Ovary (tissue), 9 donors: ENCODE data around the gene COX4I2. TPM values are rescaled to one million over a fixed set of nuclear protein-coding genes. Genes with fewer than 3 reads are reported as not detected.

ENCODE experiments used
- DNase-seq, 5 donors: peaks; one replicate each; pipeline ENCODE4 v3.0.0-alpha.2; 2019 to 2020
- H3K27ac ChIP-seq, 2 donors: fragments of 200-600 bp; one replicate each; pipeline versions ENCODE4 v1.5.1 to v1.8.0; 2019 to 2022
- H3K27me3 ChIP-seq: fragments of 200-600 bp; one replicate; pipeline ENCODE4 v1.8.0; 2022
- H3K36me3 ChIP-seq: fragments of 200-600 bp; sonication (generic); one replicate; pipeline ENCODE4 v1.5.1; 2019
- H3K4me1 ChIP-seq: one replicate; pipeline ENCODE4 v1.8.1; 2013; ENCODE audit warnings: mild to moderate bottlenecking, moderate library complexity; ENCODE audit not compliant: insufficient read depth
- H3K4me3 ChIP-seq: fragments of 200-600 bp; sonication (generic); one replicate; pipeline ENCODE4 v1.5.1; 2017
- H3K9me3 ChIP-seq, 2 donors: fragments of 200-600 bp in 1 of 2; sonication (generic) in 1 of 2; one replicate each; pipeline versions ENCODE4 v1.5.1 to v1.8.1; 2013 to 2019; ENCODE audit warnings: mild to moderate bottlenecking in 1 of 2, moderate library complexity in 1 of 2
- EP300 ChIP-seq: sonication (generic); formaldehyde crosslinking; IDR thresholded peaks from one replicate; pipeline ENCODE4 v1.6.1; 2017; ENCODE audit warnings: antibody characterized with exemption
- POLR2A ChIP-seq: fragments of 450-650 bp; IDR thresholded peaks from one replicate; pipeline ENCODE4 v1.6.1; 2017; ENCODE audit warnings: antibody characterized with exemption, mild to moderate bottlenecking, moderate library complexity
- WGBS, 3 donors: extraction: QIAGEN DNeasy Blood & Tissue Kit in 1 of 3; methylation state at CpG; one replicate each; pipeline versions ENCODE4 v1.1.5 to v1.1.7; 2013 to 2017; 5-methylcytosine and 5-hydroxymethylcytosine counted together
- intact Hi-C, 4 donors: fragments of 100-400 bp; cut with DNase I; formaldehyde crosslinking; loops; one replicate each; pipeline versions ENCODE4 v1.11.0 to v1.15.1; 2022 to 2023
- polyA plus RNA-seq, 2 donors: library from polyadenylated mRNA; stranded (reverse); fragments of 200-250 nt in 1 of 2; fragments of 350-450 nt in 1 of 2; fragmentation: Illumina TruSeq in 1 of 2; extraction: RNeasy Lipid Tissue Mini Kit (QIAGEN cat#74804) in 1 of 2; gene quantifications; one replicate each; pipeline ENCODE4 v1.2.3, GENCODE V29; 2013 to 2014
- total RNA-seq, 7 donors: library from RNA; depleted of rRNA in 2 of 7; stranded (reverse); fragments of >200 nt in 2 of 7; fragmentation: NEBNext Ultra II Directional in 3 of 7; extraction: Animal tissue kit (Norgen Biotek cat#: 25700) in 3 of 7; gene quantifications; one replicate each; pipeline versions ENCODE4 v1.1.0 to v1.2.4, GENCODE V29; 2016 to 2023
- TF ChIP-seq, protein P1 (sequence below), 3 donors: fragments of 450-650 bp in 2 of 3; fragments of 200-600 bp in 1 of 3; IDR thresholded peaks; one replicate each; pipeline versions ENCODE4 v1.5.1 to v1.8.0; 2016 to 2022; ENCODE audit warnings: antibody characterized with exemption in 3 of 3, mild to moderate bottlenecking in 1 of 3
- donor health status: DM: no; HTN: no; CAD: no; lungs with moderate emphysema.
- donor health status: DM: no; HTN: no; CAD: no.
- donor health status: Bipolar disorder and iron deficiency.
- donor health status: DM: yes; HTN: yes; CAD: no.
- donor health status: DM: no; HTN: no; CAD: no.
- donor health status: DM: yes; HTN: yes; CAD: no.

COX4I2 gene
- total and polyA plus RNA-seq, 9 donors, result 1.1 to 6.6 (median 2.4) TPM; not detected in 1

DNA sequence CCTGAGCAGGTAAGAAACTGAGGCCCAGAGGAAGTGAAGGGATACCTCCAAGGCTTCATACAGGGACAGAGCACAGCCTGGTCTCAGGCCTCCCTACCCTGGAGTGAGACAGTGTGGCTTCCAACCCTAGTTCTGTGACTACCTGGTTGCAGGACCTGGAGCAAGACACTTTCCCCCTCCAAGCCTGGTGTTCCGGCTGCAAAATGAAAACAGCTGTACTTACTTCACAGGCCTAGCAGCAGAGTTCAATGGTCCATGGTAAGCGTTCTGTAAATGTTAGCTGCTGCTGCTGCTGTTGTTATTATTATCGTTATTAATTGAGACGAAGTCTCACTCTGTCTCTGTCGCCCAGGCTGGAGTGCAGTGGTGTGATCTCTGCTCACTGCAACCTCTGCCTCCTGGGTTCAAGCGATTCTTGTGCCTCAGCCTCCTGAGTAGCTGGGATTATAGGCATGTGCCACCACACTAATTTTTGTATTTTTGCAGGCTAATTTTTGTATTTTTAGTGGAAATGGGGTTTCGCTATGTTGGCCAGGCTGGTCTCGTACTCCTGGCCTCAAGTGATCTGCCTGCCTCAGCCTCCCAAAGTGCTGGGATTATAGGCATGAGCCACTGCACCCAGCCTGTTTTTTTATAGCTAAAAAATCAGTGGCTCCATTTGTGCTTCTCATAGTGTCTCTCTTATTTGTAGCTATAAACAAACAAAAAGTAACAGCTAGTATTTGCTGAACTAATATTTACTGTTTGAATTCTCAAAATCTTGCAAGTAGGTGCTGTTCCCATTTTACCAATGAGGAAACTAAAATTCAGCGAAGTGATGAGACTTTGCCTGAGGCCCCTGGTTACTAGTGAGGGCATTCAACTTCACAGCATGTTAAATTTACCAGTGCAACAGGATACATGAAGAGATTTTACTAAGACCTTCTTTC lies 41.9 kb downstream of the COX4I2 start:
- H3K36me3 ChIP-seq, result no peaks in the 10 kb centered on the region
- DNase-seq, result no peak
- H3K27ac ChIP-seq, result no peak overlapping the region
- no peaks in the 10 kb centered on the region for H3K27me3 ChIP-seq
- H3K4me3 ChIP-seq, result no peak overlapping the region
- peaks cover 35% of the 10 kb centered on the region for H3K4me1 ChIP-seq
- 53 to 76% (median 61%) methylated on average over 9 of the region's 9 CpGs for WGBS, 3 donors
- no peaks in the 10 kb centered on the region for H3K9me3 ChIP-seq
- intact Hi-C loops, result no loop called here
- TF ChIP-seq, protein P1, sequence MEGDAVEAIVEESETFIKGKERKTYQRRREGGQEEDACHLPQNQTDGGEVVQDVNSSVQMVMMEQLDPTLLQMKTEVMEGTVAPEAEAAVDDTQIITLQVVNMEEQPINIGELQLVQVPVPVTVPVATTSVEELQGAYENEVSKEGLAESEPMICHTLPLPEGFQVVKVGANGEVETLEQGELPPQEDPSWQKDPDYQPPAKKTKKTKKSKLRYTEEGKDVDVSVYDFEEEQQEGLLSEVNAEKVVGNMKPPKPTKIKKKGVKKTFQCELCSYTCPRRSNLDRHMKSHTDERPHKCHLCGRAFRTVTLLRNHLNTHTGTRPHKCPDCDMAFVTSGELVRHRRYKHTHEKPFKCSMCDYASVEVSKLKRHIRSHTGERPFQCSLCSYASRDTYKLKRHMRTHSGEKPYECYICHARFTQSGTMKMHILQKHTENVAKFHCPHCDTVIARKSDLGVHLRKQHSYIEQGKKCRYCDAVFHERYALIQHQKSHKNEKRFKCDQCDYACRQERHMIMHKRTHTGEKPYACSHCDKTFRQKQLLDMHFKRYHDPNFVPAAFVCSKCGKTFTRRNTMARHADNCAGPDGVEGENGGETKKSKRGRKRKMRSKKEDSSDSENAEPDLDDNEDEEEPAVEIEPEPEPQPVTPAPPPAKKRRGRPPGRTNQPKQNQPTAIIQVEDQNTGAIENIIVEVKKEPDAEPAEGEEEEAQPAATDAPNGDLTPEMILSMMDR (IDR thresholded peaks at IDR 0.05), result no peak
- TF ChIP-seq POLR2A, result no peak
- no peak for TF ChIP-seq EP300

DNA sequence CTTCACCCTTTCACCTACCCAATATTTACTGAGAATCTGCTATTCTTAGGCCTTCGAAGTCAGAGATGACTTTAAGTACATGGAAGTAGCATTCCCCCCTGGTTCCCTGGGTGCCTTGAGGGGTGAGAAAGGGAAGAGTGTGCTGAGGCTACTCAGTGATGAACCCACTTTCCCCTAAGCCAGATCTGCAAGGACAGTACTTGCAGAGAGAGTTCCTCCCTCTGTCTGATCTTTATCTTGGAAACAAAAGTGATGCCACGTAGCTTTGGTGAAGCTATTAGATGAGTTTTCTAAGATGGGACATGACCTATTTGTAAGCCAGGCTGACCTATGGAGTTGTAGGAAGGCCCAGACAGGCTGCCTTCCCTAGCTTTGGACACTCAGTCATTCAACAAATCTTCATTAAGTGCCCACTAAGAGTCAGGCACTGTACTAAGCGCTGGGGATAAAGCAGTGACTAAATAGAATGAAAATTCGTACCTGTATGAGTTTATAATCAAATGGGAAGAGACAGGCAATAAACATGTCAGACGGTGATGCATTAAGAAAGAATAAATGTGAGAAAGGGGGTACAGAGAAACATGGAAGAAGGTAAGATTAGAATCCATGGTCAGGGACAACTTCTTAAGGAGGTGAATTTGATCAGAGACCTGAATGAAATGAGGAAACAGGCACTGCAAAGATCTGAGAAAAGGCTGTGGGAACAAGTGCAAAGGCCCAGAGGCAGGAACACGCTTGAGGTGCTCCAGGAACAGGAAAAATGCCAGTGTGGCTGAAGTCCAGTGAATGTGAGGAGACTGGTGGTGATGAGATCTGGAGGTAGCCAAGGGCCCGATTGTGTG lies 42.8 kb downstream of the COX4I2 start:
- no peak overlapping the region for H3K27ac ChIP-seq
- no peak overlapping the region for H3K4me3 ChIP-seq
- intact Hi-C loops, result no loop called here
- H3K27me3 ChIP-seq, result no peaks in the 10 kb centered on the region
- 81 to 92% (median 85%) methylated on average over 7 of the region's 7 CpGs for WGBS, 3 donors
- H3K9me3 ChIP-seq, result no peaks in the 10 kb centered on the region
- peaks cover 29% of the 10 kb centered on the region for H3K4me1 ChIP-seq
- no peak for DNase-seq
- no peaks in the 10 kb centered on the region for H3K36me3 ChIP-seq
- TF ChIP-seq, protein P1 (IDR thresholded peaks at IDR 0.05), result no peak

DNA sequence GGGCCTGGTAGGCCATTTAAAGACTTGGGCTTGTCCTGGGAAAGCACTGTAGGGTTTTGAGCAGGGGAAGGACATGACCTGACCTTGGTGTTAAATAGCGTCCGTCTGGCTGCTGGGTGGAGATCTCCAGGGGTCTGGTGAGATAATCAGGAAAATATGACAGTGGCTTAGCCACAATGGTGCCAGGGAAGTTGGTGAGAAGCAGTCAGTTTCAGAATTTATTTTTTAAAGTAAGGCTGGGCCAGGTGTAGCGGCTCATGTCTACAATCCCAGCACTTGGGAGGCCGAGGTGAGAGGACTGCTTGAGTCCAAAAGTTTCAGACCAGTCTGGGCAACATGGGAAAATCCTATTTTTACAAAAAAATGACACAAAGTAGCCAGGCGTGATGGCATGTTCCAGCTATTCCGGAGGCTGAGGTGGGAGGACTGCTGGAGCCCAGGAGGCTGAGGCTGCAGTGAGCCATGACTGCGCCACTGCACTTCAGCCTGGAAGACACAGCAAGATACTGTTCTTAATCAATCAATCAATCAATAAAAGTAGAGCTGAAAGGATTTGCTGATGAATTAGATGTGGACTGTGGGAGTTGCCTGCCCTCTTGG lies 43.5 kb downstream of the COX4I2 start:
- H3K27ac ChIP-seq, result no peak overlapping the region
- intact Hi-C loops, result no loop called here
- peaks cover 22% of the 10 kb centered on the region for H3K4me1 ChIP-seq
- TF ChIP-seq POLR2A, result no peak
- no peak for TF ChIP-seq EP300
- no peaks in the 10 kb centered on the region for H3K27me3 ChIP-seq
- no peak overlapping the region for H3K4me3 ChIP-seq
- H3K36me3 ChIP-seq, result no peaks in the 10 kb centered on the region
- H3K9me3 ChIP-seq, result no peaks in the 10 kb centered on the region
- WGBS, 3 donors, result 83 to 88% (median 87%) methylated on average over 7 of the region's 7 CpGs
- DNase-seq, result no peak

DNA sequence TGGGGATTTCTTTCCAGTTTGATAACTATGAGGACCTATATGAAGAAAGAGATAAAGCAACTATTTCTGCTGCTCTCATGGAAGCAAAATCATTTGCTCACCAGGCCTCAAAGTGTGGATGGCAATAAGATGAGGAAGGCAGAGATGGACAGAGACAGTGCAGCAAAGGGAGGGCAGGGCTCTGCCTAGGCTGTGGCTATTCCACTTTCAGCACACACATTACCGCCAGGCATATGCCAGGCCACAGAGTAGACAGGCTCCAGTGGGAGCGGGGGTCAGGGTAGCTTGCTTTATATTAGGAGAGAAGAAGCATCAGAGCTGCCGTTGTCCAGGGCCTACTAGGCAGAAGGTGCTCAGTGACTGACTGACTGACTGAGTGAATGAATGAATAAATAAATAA lies 44.1 kb downstream of the COX4I2 start:
- DNase-seq, result no peak
- intact Hi-C loops, result no loop called here
- peaks cover 17% of the 10 kb centered on the region for H3K4me1 ChIP-seq
- TF ChIP-seq POLR2A (no peak), EP300 (no peak)
- TF ChIP-seq, protein P1 (IDR thresholded peaks at IDR 0.05), result no peak
- H3K9me3 ChIP-seq, result no peaks in the 10 kb centered on the region
- H3K4me3 ChIP-seq, result no peak overlapping the region
- no peak overlapping the region for H3K27ac ChIP-seq
- no peaks in the 10 kb centered on the region for H3K27me3 ChIP-seq
- H3K36me3 ChIP-seq, result no peaks in the 10 kb centered on the region
- 81 to 92% (median 82%) methylated on average over 3 of the region's 3 CpGs for WGBS, 3 donors
